Measurements from ENCODE around the gene AP1S1. TPM values are rescaled to one million over a fixed set of nuclear protein-coding genes. Genes with fewer than 3 reads are reported as not detected.

Gene AP1S1
- total RNA-seq, 1 donor from 2014 or later = 155 TPM

GRCh38 chr7:101174322-101174854 is 20.1 kb downstream of the AP1S1 start:
- DNase-seq (ENCODE audit: low read depth) = no peak
- Histone ChIP-seq H3K4me3 (ENCODE audit: low read depth, low read length) (no peak overlapping the region), H3K36me3 (ENCODE audit: control insufficient read depth, insufficient read depth, low read length) (no peaks in the 10 kb centered on the region), H3K27me3 (ENCODE audit: control insufficient read depth, insufficient read depth, low read length) (peaks cover 86% of the 10 kb centered on the region)
- TF ChIP-seq CTCF (IDR thresholded peaks at IDR 0.05; ENCODE audit: insufficient read depth, low read length, poor library complexity, severe bottlenecking) = no peak

GRCh38 chr7:101175664-101176063 is 21.4 kb downstream of the AP1S1 start:
- TF ChIP-seq CTCF (IDR thresholded peaks at IDR 0.05; ENCODE audit: insufficient read depth, low read length, poor library complexity, severe bottlenecking) = no peak
- Histone ChIP-seq H3K27me3 (ENCODE audit: control insufficient read depth, insufficient read depth, low read length) (peaks cover 86% of the 10 kb centered on the region), H3K4me3 (ENCODE audit: low read depth, low read length) (no peak overlapping the region), H3K36me3 (ENCODE audit: control insufficient read depth, insufficient read depth, low read length) (no peaks in the 10 kb centered on the region)
- no peak for DNase-seq (ENCODE audit: low read depth)

- no peak overlapping the region for H3K4me3 ChIP-seq (ENCODE audit: low read depth, low read length)
- TF ChIP-seq CTCF (IDR thresholded peaks at IDR 0.05; ENCODE audit: insufficient read depth, low read length, poor library complexity, severe bottlenecking) = no peak
- H3K36me3 ChIP-seq (ENCODE audit: control insufficient read depth, insufficient read depth, low read length) = no peaks in the 10 kb centered on the region
- H3K27me3 ChIP-seq (ENCODE audit: control insufficient read depth, insufficient read depth, low read length) = peaks cover 70% of the 10 kb centered on the region
- DNase-seq (ENCODE audit: low read depth) = no peak
These were observed 23.4 kb downstream of the AP1S1 start for GRCh38 chr7:101177644-101178043.

- DNase-seq (ENCODE audit: low read depth) = no peak
- H3K27me3 ChIP-seq (ENCODE audit: control insufficient read depth, insufficient read depth, low read length) = peaks cover 57% of the 10 kb centered on the region
- H3K4me3 ChIP-seq (ENCODE audit: low read depth, low read length) = no peak overlapping the region
- no peaks in the 10 kb centered on the region for H3K36me3 ChIP-seq (ENCODE audit: control insufficient read depth, insufficient read depth, low read length)
- no peak for TF ChIP-seq CTCF (IDR thresholded peaks at IDR 0.05; ENCODE audit: insufficient read depth, low read length, poor library complexity, severe bottlenecking)
These were observed 24.8 kb downstream of the AP1S1 start for GRCh38 chr7:101179117-101179516.

GRCh38 chr7:101179713-101180112 is 25.4 kb downstream of the AP1S1 start:
- DNase-seq (ENCODE audit: low read depth) = no peak
- Histone ChIP-seq H3K4me3 (ENCODE audit: low read depth, low read length) (no peak overlapping the region), H3K36me3 (ENCODE audit: control insufficient read depth, insufficient read depth, low read length) (no peaks in the 10 kb centered on the region), H3K27me3 (ENCODE audit: control insufficient read depth, insufficient read depth, low read length) (peaks cover 51% of the 10 kb centered on the region)
- TF ChIP-seq CTCF (IDR thresholded peaks at IDR 0.05; ENCODE audit: insufficient read depth, low read length, poor library complexity, severe bottlenecking) = no peak

- Histone ChIP-seq H3K4me3 (ENCODE audit: low read depth, low read length) (no peak within 1 kb of the TSS), H3K27me3 (ENCODE audit: control insufficient read depth, insufficient read depth, low read length) (peaks cover 46% of the 10 kb centered on the region), H3K36me3 (ENCODE audit: control insufficient read depth, insufficient read depth, low read length) (no peaks in the 10 kb centered on the region)
- no peak for TF ChIP-seq CTCF (IDR thresholded peaks at IDR 0.05; ENCODE audit: insufficient read depth, low read length, poor library complexity, severe bottlenecking)
- DNase-seq (ENCODE audit: low read depth) = no peak
These were observed 26.0 kb downstream of the AP1S1 start, which contains the start of gene NAT16 for GRCh38 chr7:101180130-101180755. Gene NAT16, minus strand, starts transcription at chr7:101180293. Its CDS starts 5,486 bp downstream, at chr7:101174807.
